ENCODE measurements around the gene FAM107B. TPM values are rescaled to one million over a fixed set of nuclear protein-coding genes. Genes with fewer than 3 reads are reported as not detected.

The FAM107B gene
- total and polyA plus RNA-seq, 2 of the 8 experiments (the other 6 are each of a cell fraction or from before 2014, with no cell fraction given) = 7.5 to 28.1 TPM

- TF ChIP-seq CHD7 (IDR thresholded peaks at IDR 0.05; ENCODE audit: insufficient replicate concordance, low read length) = no peak
- TF ChIP-seq CHD2 (IDR thresholded peaks at IDR 0.05; ENCODE audit: low read length) = no peak
Observed at GRCh38 chr10:14530465-14530864, 244.2 kb downstream of the FAM107B start (continued).

All from H1 (cell line).